ENCODE measurements around the gene FHIT. TPM values are rescaled to one million over a fixed set of nuclear protein-coding genes. Genes with fewer than 3 reads are reported as not detected.

Gene FHIT
- total RNA-seq, 1 experiment from 2014 or later: not detected

DNA sequence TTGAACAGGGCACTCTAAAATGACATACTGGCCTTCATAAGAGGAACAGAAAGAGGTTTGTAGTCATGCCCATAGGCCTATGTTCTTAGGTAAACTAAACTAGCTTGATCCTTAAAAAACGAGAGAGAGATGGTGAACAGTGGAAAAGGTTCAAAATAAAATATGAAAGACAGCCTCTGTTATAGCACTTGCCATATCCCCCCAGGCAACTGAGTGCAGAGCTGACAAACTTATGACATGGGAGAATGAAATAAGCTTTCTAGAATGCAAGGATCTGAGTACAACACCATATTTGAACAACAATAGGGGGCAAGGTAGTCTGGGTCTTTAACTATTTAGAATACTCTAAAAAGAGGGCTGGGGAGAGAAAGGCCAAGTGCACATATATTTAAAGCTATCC, 1500.9 kb downstream of the FHIT start:
- DNase-seq (ENCODE audit: low read depth): no peak

DNA sequence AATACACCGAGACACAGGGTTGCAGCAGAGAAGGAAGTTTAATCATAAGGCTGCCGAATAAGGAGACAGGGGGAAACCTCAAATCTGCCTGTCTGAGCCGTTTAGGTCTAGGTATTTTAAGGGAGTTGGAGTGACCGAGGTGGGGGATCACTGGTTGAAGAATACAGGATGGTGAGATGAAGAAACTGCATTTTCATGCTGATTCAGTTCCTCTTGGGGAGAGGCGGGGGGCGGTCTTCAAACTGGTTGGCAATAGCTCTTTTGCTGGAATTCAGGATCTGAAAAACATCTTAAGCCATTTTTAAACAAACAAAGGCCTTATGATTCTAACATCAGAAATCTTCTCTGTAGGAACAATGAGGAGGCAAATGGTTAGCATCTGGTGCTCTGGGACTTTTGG, 1502.0 kb downstream of the FHIT start:
- DNase-seq (ENCODE audit: low read depth): peak; percentile 8

- no peak for DNase-seq (ENCODE audit: low read depth)
Measured at GRCh38 chr3:59746585-59746984, 1504.7 kb downstream of the FHIT start.

DNA sequence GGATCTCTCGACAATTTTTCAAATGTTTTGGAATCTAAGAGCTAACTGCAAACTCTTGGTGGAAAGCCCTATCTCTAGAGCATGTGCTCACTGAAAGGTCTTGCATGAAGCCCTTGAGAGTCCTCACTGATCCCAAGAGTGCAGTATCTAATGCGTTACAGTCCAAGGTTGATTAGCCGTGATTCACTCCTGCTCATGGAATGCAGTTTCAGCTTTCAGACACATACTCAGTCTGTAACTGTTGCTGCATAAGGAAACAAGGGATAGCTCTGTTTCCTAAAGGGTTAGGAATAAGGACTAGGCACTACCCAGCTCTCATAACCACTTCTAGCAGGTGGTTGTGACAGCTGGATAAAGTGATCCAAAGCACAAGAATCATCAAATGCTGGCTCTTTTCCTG, 1514.0 kb downstream of the FHIT start:
- DNase-seq (ENCODE audit: low read depth): no peak

DNA sequence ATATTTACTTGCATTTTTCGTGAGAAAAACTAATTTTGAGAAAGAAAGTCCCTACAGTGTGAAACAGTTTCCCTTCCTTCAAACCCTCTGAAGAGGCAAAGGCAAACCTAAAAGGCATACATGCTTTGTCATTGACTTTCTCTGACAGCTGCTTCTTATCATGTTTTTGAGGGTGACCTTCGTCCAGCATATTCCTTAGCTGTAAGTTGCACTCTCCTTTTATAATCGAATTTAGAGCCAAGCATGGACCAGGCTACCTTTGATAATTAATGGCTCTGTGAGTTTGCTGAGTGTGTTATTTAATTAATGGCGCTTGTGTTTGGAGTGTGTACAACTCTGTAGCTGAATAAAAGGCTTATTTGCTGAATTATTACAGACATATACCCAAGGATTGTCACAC, 1517.2 kb downstream of the FHIT start:
- DNase-seq (ENCODE audit: low read depth): no peak

DNA sequence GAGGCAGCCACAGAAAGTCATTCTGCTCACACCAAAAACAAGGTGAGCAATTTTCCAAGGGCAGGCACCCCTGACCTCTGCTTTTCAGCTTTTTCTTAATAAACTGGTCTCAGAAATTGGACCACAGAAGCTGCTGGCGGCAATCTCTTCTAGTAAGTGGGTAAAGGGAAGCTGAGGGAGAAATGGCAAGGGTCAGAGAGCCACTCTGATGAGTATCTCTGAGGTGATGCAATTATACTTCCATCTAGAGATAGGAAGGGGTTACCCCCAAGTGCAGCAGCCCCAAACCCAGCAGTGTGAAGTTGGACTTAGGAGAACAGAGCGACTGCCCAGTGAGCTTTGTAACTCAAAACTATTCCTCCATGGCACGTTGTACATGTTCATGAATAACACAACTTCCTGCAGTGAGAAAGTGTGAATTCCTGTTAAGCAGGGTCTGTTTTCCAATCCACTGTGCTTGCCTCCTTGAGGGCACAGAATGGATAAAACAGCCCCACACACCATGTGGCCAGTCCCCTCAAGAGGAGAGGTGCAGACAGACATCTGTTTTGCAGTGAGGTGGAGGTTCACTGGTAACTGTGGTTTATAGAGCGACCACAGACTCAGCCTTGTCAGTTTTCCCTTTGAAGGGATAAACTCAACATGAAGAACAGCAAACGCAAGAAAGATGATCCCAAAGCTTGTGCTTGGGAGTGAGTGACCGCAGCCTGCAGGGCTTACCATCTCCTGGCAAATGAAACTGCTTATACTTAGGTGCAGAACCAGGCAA, 1518.0 kb downstream of the FHIT start:
- peak; percentile 0 for DNase-seq (ENCODE audit: low read depth)

- no peak for DNase-seq (ENCODE audit: low read depth)
Measured at GRCh38 chr3:59731943-59732342, 1519.3 kb downstream of the FHIT start.

DNA sequence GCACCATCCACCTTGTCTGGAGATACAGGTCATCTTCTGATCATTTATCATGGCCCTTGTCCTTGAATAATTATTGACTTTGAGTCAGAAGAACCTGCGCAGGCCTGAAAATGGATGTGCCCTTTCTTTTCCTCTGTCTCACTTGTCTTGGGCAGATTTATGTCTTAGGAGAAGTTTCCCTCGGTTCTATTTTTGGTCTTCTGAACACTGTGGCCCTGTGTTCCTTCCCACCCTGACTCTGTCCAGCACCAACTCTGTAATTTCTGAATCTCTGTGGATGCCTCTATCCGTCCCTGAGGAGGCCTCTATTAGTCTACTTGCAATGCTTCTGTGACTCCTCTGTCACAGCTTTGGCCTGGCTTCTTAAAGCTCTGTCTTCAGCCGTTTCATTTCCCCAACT, 1520.7 kb downstream of the FHIT start:
- DNase-seq (ENCODE audit: low read depth): no peak

- no peak for DNase-seq (ENCODE audit: low read depth)
Measured at GRCh38 chr3:59728587-59728908, 1522.7 kb downstream of the FHIT start.

DNA sequence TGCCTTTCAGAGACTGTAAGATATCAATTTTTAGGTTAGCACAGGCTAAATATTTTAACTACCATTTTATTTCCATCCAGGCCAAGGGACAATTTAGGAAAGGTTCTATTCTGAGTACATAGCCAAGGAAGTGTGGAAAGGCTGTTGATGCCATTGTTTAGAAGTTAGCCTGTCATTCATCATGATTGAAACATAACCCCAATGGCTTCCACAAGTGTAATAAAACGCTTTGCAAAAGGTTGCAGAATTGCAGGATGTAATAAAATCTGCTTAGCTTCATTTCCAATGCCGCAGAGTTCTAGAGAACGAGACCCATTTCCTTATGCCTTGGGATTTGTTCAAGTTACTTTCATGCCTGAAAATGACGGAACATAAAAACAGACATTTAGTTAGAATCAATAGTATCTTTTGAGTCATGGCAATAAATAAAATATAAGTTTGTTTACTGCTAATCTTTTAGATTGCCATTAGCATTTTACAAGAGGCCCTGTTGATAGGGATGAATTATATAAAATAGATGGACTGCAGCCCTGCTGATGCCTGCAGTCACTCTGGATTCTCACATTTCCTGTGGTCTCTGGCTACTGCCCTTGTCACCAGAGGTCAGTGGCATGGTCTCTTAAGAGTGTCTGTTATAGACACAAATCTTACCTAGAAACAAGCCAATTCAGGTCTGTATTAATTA, 1523.2 kb downstream of the FHIT start:
- no peak for DNase-seq (ENCODE audit: low read depth)

- DNase-seq (ENCODE audit: low read depth): peak; percentile 1
Measured at GRCh38 chr3:59726279-59726678, 1525.0 kb downstream of the FHIT start.

GRCh38 chr3:59717679-59718205, 1533.5 kb downstream of the FHIT start:
- no peak for DNase-seq (ENCODE audit: low read depth)

GRCh38 chr3:59714066-59714465, 1537.2 kb downstream of the FHIT start:
- DNase-seq (ENCODE audit: low read depth): no peak

GRCh38 chr3:59710554-59710953, 1540.7 kb downstream of the FHIT start:
- DNase-seq (ENCODE audit: low read depth): no peak

- DNase-seq (ENCODE audit: low read depth): peak; percentile 1
Measured at GRCh38 chr3:59709702-59710553, 1541.3 kb downstream of the FHIT start.

DNA sequence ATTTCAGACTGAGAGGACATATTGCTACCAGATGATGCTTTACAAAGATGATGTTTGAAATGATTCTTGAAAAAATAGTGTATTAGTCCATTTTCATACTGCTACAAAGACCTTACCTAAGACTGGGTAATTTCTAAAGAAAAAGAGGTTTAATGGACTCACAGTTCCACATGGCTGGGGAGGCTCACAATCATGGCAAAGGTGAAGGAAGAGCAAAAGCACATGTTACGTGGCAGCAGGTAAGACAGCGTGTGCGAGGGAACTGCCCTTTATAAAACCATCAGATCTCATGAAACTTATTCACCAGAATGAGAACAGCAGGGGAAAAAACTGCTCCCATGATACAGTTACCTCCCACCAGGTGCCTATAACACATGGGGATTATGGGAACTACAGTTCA, 1543.0 kb downstream of the FHIT start:
- DNase-seq (ENCODE audit: low read depth): no peak

- no peak for DNase-seq (ENCODE audit: low read depth)
Measured at GRCh38 chr3:59704292-59704691, 1547.0 kb downstream of the FHIT start.

DNA sequence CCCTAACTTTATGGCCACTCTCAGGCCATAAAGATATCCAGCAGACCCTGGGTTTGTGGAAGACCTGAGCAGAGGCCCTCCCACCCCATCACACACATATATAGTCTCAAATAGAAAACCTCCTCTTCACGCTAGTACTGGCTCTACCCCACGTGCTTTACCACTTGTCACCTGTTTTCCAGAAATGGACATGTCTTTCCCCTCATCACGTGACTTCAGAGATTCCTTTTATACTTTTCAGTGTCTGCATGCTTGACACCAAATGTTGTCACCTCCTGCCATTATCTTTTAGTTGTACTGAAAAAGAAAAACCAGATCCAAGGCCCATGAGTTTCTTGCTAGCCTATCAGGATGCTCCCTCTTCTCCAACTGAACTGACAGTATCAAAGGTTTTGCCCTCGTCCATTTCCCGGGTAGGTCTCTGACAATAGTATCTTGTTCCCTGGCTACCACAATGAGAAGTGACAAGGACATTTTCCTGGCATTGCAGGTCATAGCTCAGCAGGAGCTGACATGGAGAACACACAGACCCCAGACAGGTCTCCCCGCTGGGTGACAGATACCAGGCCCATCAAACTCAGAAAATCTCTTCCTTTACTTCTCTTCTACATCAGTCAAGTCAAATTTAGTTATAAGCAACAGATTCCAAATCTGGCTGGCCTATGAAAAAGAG, 1551.5 kb downstream of the FHIT start:
- no peak for DNase-seq (ENCODE audit: low read depth)
